ENCODE results near the gene MCM3AP.

Gene MCM3AP
- 177 to 226 reads per million in 2 experiments for total RNA-seq

- no peak for DNase-seq (ENCODE audit: low read depth)
Observed at GRCh38 chr21:46285206-46285661, at the start of gene MCM3AP. MCM3AP (minus strand) TSS chr21:46285611; CDS start chr21:46285286, 325 bp downstream.

- no peak for DNase-seq (ENCODE audit: low read depth)
Observed at GRCh38 chr21:46334351-46335140, 49.1 kb upstream of the MCM3AP start.

GRCh38 chr21:46329796-46330195, 44.4 kb upstream of the MCM3AP start:
- no peak for DNase-seq (ENCODE audit: low read depth)

GRCh38 chr21:46328151-46328550, 42.7 kb upstream of the MCM3AP start:
- no peak for DNase-seq (ENCODE audit: low read depth)

GRCh38 chr21:46327711-46328110, 42.3 kb upstream of the MCM3AP start:
- DNase-seq (ENCODE audit: low read depth) = no peak

GRCh38 chr21:46326110-46326703, 40.8 kb upstream of the MCM3AP start:
- DNase-seq (ENCODE audit: low read depth) = no peak

- DNase-seq (ENCODE audit: low read depth) = peak; percentile 11
Observed at GRCh38 chr21:46325073-46325912, 39.9 kb upstream of the MCM3AP start.

- peak; percentile 82 for DNase-seq (ENCODE audit: low read depth)
Observed at GRCh38 chr21:46324390-46325072, 39.1 kb upstream of the MCM3AP start.

- peak; percentile 96 for DNase-seq (ENCODE audit: low read depth)
Observed at GRCh38 chr21:46323710-46324389, 38.4 kb upstream of the MCM3AP start, which contains the start of the genes C21orf58 and PCNT. C21orf58 (minus strand) TSS chr21:46323870; CDS start chr21:46322738, 1,132 bp downstream. PCNT (plus strand) TSS chr21:46324156; CDS start chr21:46324229, 73 bp downstream.

- no peak for DNase-seq (ENCODE audit: low read depth)
Observed at GRCh38 chr21:46323227-46323709, 37.9 kb upstream of the MCM3AP start.

- DNase-seq (ENCODE audit: low read depth) = no peak
Observed at GRCh38 chr21:46322351-46323226, 37.2 kb upstream of the MCM3AP start.

- no peak for DNase-seq (ENCODE audit: low read depth)
Observed at GRCh38 chr21:46320331-46320801, 35.0 kb upstream of the MCM3AP start.

- no peak for DNase-seq (ENCODE audit: low read depth)
Observed at GRCh38 chr21:46319186-46319585, 33.8 kb upstream of the MCM3AP start.

- no peak for DNase-seq (ENCODE audit: low read depth)
Observed at GRCh38 chr21:46318464-46318845, 33.0 kb upstream of the MCM3AP start.

GRCh38 chr21:46317710-46318463, 32.5 kb upstream of the MCM3AP start:
- DNase-seq (ENCODE audit: low read depth) = no peak

GRCh38 chr21:46316708-46317324, 31.4 kb upstream of the MCM3AP start:
- DNase-seq (ENCODE audit: low read depth) = no peak

GRCh38 chr21:46314441-46315020, 29.1 kb upstream of the MCM3AP start:
- no peak for DNase-seq (ENCODE audit: low read depth)

- DNase-seq (ENCODE audit: low read depth) = no peak
Observed at GRCh38 chr21:46312949-46313348, 27.5 kb upstream of the MCM3AP start.
